HG03060 (cell line): ENCODE measurements around the gene H1-8.
"Not testable (repeated sequence)": the region's sequence is repeated elsewhere in the genome, so short reads cannot be mapped to it uniquely, and the experiment has no call there.

Experiments used
- ATAC-seq: cut with Tn5 transposase; IDR thresholded peaks from one replicate; pipeline ENCODE4 v1.9.1; 2021; ENCODE audit warnings: low read depth, moderate number of reproducible peaks; ENCODE audit not compliant: unreplicated experiment

H1-8 gene

DNA sequence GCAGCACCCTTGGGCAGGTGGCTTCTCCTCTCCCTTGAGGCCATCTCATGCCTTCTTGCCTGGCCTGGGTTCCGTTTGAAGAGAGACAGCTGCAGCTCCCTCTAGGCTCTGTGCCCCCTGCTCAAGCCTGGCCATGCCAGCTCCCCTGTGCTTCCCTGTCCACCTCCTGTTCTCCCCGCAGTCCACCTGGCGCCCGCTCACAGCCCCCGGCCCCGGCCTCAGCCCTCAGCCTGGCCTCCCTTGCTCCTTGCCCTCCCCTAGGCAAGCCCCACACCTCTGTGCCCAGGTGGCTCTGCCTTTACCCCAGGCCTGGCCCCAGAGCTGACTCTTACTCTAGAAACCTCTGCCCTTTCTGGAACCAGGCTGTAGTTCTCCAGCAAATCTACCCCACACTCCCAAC, 28.4 kb upstream of the H1-8 start:
- no peak for ATAC-seq

DNA sequence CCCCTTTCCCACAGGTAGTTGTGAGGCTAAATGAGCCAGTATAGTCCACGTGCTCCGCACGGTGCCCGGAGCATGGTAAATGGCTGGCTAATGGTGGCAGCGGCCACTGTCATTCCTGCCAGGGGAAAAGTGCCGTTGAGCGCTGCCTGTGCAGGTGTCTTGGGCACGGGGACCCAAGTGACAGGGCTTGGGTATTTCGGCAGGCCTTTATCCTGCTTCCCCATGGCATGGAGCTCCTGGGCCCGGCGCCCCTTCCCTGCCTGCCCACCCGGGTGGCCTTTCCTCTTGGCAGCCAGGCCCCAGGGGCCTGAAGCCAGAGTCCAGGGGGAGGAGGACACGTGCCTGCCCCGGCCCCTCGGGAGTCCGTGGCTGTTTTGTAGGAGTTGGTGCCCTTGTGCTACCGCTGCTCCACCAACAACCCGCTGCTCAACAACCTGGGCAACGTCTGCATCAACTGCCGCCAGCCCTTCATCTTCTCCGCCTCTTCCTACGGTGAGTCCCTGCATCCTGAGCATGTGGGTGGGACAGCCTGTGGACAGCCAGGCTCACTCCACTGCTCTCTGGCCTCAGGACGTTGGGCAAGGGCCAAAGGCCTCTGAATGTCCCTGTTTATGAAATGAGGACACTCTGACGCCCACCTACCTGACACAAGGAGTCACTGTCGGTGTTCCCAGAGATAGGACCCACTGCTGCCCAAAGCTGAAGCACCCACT, 27.7 kb upstream of the H1-8 start:
- ATAC-seq, result not testable (repeated sequence)

DNA sequence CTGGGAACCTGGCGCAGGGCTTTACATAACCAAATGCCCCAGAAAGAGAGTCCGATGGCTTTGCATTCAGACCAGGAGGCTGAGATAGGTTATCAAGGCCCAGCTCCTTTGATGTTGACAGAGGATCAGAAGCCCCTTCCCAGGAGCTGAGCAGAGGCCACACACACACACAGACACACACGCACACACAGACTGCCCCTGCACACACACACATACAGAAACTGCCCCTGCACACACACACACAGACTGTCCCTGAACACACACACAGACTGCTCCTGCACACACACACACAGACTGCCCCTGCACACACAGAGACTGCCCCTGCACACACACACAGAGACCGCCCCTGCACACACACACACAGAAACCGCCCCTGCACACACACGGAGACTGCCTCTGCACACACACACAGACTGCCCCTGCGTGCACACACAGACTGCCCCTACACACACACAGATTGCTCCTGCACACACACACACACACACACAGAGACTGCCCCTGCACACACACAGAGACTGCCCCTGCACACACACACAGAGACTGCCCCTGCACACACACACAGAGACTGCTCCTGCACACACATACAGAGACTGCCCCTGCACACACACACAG, 27.0 kb upstream of the H1-8 start:
- not testable (repeated sequence) for ATAC-seq

DNA sequence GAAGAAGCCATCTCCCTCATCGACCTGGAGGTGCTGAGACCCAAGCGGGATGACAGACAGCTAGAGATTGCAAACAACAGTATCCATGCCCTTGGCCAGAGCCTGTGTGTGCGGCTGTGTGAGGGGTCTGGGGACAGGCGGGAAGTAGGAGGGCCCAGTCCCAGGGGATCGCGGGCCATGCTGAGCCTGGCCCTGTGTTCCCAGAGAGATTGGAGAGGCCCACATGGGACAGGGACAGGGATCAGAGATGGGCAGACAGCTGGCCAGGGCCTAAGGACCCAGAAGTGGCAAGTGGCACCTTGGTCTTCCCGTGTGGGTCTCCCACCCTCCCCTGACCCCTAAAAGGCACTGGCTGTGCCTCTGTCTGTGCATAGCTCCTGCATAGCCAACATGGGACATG, 25.5 kb upstream of the H1-8 start:
- ATAC-seq, result no peak

DNA sequence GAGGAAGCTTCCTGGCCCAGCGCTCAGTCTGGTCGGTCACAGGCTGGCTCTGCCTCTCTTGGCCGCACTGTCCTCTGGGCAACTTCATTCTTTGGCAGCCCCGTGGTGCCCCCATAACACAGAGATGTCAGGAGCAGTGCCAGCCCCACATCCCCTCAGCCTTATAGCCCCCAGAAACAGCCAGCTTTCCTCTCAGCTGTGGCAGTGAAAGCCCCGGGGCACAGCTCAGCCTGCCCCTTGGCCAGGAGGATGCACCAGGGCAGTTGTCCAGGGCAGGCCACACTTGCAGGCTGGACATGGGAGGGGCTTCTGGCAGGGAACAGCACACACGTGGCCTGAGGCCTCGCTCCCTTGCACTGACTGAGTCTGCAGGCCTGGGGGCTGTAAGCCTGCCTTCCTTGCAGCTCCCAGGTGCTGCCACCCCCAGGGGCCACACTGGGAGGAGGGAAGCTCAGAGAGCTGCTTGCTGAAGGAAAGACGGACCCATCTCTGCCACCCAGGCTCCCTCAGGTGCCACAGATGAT, 24.9 kb upstream of the H1-8 start:
- ATAC-seq, result no peak

DNA sequence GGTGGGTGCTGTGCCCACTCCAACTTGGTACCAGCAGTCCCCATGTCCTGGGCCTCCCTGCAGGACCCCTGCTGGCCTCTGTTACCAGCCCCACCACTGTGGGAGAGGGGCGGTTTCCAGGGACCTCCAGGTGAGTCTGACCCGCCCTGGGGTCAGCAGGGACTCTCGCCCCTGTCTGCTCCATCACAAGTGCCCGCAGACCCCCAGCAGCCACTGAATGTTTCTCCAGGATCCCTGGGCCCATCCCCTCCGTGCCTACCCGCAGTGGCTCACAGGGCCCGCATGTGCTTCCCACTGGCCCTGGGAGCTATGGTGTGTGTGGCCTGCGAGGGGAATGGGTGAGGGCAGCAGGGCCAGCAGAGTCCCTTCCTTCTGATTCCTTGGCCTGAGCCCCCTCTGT, 24.4 kb upstream of the H1-8 start:
- ATAC-seq, result no peak

DNA sequence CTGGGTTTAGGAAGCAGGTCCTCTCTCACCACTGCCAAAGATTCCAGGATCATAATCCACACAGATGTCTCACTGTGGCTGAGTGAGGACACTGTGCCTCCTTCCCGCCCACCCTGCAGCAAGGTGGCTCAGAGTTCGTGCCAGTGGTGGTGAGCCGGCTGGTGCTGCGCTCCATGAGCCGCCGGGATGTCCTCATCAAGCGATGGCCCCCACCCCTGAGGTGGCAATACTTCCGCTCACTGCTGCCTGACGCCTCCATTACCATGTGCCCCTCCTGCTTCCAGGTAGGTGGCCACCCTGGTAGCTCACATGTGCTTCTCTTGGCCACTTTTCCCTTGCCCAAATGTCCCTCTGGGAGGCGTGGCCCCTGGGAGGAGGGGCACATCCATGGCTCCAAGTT, 23.5 kb upstream of the H1-8 start:
- ATAC-seq, result no peak

DNA sequence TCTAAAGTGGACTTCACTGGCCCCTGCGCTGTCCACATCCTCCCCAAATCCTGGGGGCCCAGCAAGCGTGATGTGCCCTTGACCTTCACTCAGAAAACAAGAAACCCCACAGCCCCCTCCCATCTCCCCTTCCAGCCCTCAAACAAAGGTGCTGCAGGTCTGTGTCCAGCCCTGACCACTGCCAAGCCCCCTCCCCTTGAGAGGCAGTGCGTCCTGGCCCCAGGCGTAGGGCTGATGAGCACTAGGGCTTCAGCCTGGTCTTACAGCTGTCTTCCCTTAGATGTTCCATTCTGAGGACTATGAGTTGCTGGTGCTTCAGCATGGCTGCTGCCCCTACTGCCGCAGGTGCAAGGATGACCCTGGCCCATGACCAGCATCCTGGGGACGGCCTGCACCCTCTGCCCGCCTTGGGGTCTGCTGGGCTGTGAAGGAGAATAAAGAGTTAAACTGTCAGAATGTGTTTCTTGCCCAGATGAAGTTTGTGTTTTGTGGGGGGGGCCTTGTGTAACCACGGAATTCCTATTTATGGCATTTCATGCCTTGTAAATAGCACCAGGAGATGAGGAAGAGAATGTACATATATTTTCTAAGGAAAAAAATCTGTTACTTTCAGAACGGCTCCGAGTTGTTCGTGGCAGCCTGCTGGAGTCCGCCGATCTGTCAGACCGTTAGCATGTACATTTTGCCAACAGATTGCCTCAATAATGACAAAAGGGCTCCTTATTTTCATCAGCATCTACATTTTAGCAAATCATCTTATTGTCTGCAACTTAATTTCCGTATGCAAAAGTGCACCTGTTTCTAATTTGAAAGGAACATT, 22.9 kb upstream of the H1-8 start:
- no peak for ATAC-seq

DNA sequence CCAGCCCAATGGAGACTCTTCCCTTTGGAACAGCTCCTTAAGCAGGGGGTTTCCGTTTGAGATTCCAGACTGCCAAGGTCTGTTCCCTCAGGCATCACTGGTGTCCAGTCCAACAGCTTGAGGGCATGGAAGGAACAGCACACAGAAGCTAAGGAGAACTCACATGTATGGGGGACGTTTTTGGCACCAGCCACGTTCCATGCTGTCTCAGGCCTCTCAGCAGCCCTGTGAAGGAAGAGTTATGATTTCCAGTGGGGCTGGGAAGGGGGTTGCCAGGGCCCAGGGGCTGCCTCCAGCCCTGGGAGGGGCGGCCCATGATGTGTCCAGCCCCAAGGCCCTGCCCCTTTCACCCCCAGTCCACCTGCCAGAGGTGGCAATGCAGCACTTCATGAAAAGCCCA, 22.0 kb upstream of the H1-8 start:
- no peak for ATAC-seq

DNA sequence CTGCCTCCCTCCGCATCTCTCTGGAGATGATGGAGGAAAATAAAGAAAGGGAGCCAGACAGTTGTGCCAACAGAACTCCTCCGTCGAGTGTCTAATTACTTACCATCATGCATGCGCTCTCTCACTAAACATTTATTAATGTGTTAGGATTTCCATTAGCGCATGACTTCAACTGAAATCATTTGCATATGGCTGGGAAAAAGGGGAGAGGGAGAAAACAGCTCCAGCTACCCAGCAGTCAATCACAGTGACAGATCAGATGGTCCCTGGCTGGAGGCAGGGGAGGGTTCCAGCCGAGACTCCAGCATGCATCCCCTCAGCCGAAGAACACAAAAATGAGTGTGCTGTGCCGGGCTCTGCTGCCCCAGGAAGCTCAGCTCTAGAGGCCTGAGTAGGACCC, 21.4 kb upstream of the H1-8 start:
- no peak for ATAC-seq

DNA sequence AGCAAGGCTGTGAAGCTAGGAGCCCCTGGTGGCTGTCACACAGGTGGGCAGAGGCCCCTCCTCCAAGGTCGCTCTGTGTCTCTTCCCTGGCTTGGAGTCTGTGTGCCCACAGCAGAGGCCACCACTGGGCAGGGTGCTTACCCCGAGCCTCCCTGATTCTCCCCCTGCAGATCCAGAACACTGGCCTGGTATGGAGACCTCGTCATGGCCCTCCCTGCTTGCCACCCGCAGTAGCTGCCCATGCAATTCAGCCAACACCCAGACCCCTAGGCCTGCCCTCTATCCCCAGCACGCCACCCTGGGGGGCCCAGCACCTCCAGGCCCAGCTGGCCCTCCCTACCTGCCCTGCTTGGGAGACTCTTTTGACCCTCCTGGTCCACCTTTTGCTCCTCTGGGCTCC, 20.0 kb upstream of the H1-8 start:
- ATAC-seq, result no peak

DNA sequence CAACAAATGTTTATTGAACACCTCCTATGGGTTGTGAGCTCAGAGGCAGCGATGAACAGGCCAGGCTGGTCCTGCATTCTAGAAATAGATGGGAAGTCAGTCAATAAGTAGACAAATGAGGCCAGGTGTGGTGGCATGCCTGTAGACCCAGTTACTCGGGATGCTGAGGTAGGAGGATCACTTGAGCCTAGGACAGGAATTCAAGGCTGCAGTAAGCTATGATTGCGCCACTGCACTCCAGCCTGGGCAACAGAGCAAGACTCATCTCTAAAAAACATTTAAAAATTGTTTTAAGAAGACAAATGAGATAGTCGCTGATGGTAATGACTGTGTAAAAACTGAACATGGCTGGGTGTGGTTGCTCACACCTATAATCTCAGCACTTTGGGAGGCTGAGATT, 18.9 kb upstream of the H1-8 start:
- no peak for ATAC-seq

DNA sequence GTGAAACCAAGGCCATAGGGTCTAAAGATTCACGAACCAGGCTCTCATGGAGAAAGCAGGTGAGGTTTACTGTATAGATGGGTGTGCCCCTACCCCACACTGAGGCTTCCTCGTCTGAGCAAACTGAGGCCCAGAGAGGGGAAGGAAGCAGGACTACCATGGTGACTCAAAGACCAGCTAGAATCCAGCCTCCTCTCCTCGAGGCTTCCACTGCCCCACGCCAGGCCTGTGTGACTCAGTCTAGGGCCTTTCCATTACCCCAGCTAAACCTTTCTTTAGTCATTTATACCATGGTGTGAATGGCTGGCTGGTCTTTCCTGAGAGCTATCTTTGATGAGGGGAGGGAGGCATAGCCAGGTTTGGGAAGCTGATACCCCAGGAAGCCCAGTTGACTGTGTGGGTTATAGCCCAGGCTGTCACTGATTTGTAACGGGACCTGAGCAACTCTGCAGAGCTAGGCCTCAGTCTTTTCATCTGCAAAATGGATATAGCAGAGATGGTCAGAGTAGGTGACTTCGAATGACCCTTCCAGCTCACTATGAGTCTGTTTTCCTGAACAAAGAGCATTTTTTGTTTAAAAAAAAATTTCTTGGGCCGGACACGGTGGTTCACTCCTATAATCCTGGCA, 17.5 kb upstream of the H1-8 start:
- ATAC-seq, result no peak

DNA sequence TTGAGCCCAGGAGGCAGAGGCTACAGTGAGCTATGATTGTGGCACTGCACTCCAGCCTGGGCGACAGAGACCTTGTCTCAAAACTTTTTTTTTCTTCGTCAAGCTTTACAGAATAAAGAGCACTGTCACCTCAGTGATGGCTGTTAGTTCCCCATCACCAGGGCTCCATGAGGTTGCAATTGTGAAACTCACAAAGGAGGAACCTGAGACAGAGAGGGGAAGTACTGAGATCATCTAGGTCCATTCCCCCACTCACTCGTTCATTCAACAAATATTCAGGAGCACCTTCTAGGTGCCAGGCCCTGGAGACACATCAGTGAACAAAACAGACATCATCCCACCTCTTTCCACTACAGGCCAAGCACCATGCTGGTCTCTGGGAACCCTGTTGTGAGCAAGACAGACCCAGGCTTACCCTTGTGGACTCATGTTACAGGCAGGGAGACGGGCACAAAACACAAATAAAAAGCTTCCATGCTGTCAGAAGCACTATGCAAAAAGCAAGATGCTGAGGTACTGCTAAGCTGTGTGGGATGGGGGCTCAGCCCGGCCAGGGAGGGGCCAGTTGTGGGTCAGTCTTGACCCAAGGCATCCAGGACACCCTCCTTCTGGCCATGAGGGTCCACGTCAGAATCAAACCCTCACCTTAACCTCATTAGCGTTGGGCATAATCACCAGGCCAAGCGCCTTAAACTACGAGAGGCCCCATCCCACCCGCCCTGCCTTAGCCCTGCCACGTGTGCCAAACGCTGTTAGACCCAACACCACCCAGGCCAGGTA, 16.7 kb upstream of the H1-8 start:
- peak; percentile 83 for ATAC-seq

DNA sequence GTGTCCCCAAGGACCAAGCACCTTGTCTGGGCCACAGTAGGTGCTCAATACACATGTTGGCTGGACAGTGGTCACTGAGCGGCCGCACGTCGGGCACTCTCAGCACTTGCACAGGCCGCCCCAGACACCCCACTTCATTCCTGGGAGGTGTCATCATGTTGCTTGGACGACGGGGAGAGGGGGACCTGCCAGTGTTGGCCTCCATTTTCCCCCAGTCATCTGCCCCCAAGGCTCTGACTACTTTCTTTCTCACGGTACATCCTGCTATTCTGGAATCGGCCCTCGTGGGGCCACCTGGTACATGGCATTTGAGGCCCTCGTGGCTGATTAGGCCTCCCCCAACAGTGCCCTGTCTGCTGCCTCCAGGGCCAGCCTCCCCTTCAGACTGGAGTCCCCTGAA, 15.7 kb upstream of the H1-8 start:
- ATAC-seq, result no peak

DNA sequence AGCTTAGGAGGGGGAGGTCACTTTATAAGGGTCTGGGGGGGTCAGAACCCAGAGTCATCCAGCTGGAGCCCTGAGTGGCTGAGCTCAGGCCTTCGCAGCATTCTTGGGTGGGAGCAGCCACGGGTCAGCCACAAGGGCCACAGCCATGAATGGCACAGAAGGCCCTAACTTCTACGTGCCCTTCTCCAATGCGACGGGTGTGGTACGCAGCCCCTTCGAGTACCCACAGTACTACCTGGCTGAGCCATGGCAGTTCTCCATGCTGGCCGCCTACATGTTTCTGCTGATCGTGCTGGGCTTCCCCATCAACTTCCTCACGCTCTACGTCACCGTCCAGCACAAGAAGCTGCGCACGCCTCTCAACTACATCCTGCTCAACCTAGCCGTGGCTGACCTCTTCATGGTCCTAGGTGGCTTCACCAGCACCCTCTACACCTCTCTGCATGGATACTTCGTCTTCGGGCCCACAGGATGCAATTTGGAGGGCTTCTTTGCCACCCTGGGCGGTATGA, 14.3 kb upstream of the H1-8 start, which contains the start of gene RHO:
Gene RHO, plus strand, starts transcription at position 51 of the 512 bp plus-strand sequence. Its CDS starts 95 bp downstream, at position 146.
- no peak for ATAC-seq

DNA sequence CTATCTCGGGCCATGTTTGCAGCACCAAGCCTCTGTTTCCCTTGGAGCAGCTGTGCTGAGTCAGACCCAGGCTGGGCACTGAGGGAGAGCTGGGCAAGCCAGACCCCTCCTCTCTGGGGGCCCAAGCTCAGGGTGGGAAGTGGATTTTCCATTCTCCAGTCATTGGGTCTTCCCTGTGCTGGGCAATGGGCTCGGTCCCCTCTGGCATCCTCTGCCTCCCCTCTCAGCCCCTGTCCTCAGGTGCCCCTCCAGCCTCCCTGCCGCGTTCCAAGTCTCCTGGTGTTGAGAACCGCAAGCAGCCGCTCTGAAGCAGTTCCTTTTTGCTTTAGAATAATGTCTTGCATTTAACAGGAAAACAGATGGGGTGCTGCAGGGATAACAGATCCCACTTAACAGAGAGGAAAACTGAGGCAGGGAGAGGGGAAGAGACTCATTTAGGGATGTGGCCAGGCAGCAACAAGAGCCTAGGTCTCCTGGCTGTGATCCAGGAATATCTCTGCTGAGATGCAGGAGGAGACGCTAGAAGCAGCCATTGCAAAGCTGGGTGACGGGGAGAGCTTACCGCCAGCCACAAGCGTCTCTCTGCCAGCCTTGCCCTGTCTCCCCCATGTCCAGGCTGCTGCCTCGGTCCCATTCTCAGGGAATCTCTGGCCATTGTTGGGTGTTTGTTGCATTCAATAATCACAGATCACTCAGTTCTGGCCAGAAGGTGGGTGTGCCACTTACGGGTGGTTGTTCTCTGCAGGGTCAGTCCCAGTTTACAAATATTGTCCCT, 13.4 kb upstream of the H1-8 start:
- no peak for ATAC-seq

DNA sequence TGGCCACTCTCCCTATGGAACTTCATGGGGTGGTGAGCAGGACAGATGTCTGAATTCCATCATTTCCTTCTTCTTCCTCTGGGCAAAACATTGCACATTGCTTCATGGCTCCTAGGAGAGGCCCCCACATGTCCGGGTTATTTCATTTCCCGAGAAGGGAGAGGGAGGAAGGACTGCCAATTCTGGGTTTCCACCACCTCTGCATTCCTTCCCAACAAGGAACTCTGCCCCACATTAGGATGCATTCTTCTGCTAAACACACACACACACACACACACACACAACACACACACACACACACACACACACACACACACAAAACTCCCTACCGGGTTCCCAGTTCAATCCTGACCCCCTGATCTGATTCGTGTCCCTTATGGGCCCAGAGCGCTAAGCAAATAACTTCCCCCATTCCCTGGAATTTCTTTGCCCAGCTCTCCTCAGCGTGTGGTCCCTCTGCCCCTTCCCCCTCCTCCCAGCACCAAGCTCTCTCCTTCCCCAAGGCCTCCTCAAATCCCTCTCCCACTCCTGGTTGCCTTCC, 12.7 kb upstream of the H1-8 start:
- no peak for ATAC-seq

DNA sequence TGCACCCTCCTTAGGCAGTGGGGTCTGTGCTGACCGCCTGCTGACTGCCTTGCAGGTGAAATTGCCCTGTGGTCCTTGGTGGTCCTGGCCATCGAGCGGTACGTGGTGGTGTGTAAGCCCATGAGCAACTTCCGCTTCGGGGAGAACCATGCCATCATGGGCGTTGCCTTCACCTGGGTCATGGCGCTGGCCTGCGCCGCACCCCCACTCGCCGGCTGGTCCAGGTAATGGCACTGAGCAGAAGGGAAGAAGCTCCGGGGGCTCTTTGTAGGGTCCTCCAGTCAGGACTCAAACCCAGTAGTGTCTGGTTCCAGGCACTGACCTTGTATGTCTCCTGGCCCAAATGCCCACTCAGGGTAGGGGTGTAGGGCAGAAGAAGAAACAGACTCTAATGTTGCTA, 12.2 kb upstream of the H1-8 start:
- no peak for ATAC-seq
